Measurements from ENCODE around the gene CSE1L. TPM values are rescaled to one million over a fixed set of nuclear protein-coding genes. Genes with fewer than 3 reads are reported as not detected.

CSE1L gene
- total and polyA plus RNA-seq, 2 experiments from 2014 or later, result 163 to 326 TPM

- TF ChIP-seq STAT1 (IDR thresholded peaks at IDR 0.05; ENCODE audit: unreplicated experiment) (no peak), REST (IDR thresholded peaks at IDR 0.05; ENCODE audit: unreplicated experiment) (no peak), EZH2phosphoT487 (IDR thresholded peaks at IDR 0.05; ENCODE audit: unreplicated experiment) (no peak), NANOG (IDR thresholded peaks at IDR 0.05; ENCODE audit: borderline replicate concordance) (no peak), ZNF462 (CRISPR knock-in tag; IDR thresholded peaks at IDR 0.05) (no peak), ZNF114 (CRISPR knock-in tag; IDR thresholded peaks at IDR 0.05) (no peak), ETS1 (IDR thresholded peaks at IDR 0.05) (no peak), JUNB (IDR thresholded peaks at IDR 0.05; ENCODE audit: unreplicated experiment) (no peak), POLR2AphosphoS5 (IDR thresholded peaks at IDR 0.05; ENCODE audit: low read depth) (no peak), CTCF (conservative IDR thresholded peaks at IDR 0.05; ENCODE audit: low read depth in 2 of 2) (no peak), CREB1 (CRISPR knock-in tag; IDR thresholded peaks at IDR 0.05; ENCODE audit: low read depth) (no peak), ZNF331 (CRISPR knock-in tag; IDR thresholded peaks at IDR 0.05; ENCODE audit: low read depth) (no peak), EZH2 (IDR thresholded peaks at IDR 0.05; ENCODE audit: low read depth, unreplicated experiment) (no peak)
- Mint-ChIP-seq H3K27me3 (ENCODE audit: insufficient read depth, low read depth, poor library complexity) (peaks cover 14% of the 10 kb centered on the region), H3K4me3 (no peak overlapping the region), H3K27ac (no peak overlapping the region), H3K4me1 (peaks cover 10% of the 10 kb centered on the region; the same call in 2 of the 3 replicates), H3K9me3 (no peaks in the 10 kb centered on the region), H3K36me3 (ENCODE audit: low read depth) (peaks cover 67% of the 10 kb centered on the region)
- peaks cover 46% of the 10 kb centered on the region for H4K20me1 ChIP-seq (replicated peaks; ENCODE audit: insufficient read depth)
- H3K4me3 ChIP-seq, result no peak overlapping the region
- H3K4me2 ChIP-seq, result no peak overlapping the region
- ATAC-seq (no peak), DNase-seq (ENCODE audit: low spot score) (no peak)
- no peak overlapping the region for H2AFZ ChIP-seq
- H3K4me1 ChIP-seq (ENCODE audit: insufficient read depth), result no peaks in the 10 kb centered on the region
- H3K27me3 ChIP-seq (ENCODE audit: insufficient read depth), result no peaks in the 10 kb centered on the region
- peaks cover 24% of the 10 kb centered on the region for H3K79me2 ChIP-seq (replicated peaks; ENCODE audit: insufficient read depth)
- peaks cover 44% of the 10 kb centered on the region for H3F3A ChIP-seq (replicated peaks; ENCODE audit: low read depth)
- H3K36me3 ChIP-seq (ENCODE audit: insufficient read depth), result peaks cover 42% of the 10 kb centered on the region
- H3K9me2 ChIP-seq (ENCODE audit: insufficient read depth), result no peaks in the 10 kb centered on the region
- no peak overlapping the region; the same call in 1 of the 2 replicates for H3K27ac ChIP-seq (ENCODE audit: low read depth)
Measured at GRCh38 chr20:49103019-49103418, 56.9 kb downstream of the CSE1L start.
